GOT3 (cell line): ENCODE data around the gene FKBP6.
"Not testable (repeated sequence)": the region's sequence is repeated elsewhere in the genome, so short reads cannot be mapped to it uniquely, and the experiment has no call there.

ENCODE experiments used
- DNase-seq: peaks from one replicate; lab custom pipeline; 2025; ENCODE audit warnings: mixed read lengths; lab: John Stamatoyannopoulos, UW

Gene FKBP6

GRCh38 chr7:73395538-73396503 is 67.9 kb downstream of the FKBP6 start:
- DNase-seq = no peak

GRCh38 chr7:73397521-73398281 is 69.7 kb downstream of the FKBP6 start:
- DNase-seq = no peak

- DNase-seq = not testable (repeated sequence)
Measured at GRCh38 chr7:73399185-73400050, 71.5 kb downstream of the FKBP6 start.

- not testable (repeated sequence) for DNase-seq
Measured at GRCh38 chr7:73404860-73405259, 76.9 kb downstream of the FKBP6 start.
